ENCODE results near the gene ELOA.
A peak's percentile ranks its signal among the peaks of the same experiment; 100 is the strongest.
"Not testable (repeated sequence)": the region's sequence is repeated elsewhere in the genome, so short reads cannot be mapped to it uniquely, and the experiment has no call there.

ELOA gene

DNA sequence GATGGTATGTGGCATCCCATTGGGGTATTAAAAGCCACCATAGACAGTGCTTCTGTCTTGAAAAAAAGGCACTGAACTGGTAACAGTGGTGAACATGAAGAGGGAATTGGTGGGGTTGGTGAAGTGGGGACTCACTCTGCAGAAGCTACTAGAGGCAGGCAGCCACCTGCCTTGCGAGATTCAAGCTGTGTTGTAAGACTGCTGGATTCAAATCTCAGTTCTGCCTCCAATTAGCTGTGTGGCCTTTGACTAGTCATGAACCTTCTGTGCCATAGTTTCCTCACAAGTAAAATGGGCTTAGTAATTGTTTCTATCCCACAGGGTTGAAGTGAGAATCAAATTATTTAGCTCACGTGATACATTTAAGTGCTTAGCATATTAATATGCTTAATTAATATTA is 16.6 kb upstream of the ELOA start:
- no peak overlapping the region for H3K27ac Mint-ChIP-seq
- H3K4me3 Mint-ChIP-seq: no peak overlapping the region
- H3K27me3 Mint-ChIP-seq (ENCODE audit: low read depth, poor library complexity): no peaks in the 10 kb centered on the region
- H3K36me3 Mint-ChIP-seq (ENCODE audit: low read depth): peaks cover 9% of the 10 kb centered on the region
- no peak for DNase-seq
- TF ChIP-seq, protein P1, sequence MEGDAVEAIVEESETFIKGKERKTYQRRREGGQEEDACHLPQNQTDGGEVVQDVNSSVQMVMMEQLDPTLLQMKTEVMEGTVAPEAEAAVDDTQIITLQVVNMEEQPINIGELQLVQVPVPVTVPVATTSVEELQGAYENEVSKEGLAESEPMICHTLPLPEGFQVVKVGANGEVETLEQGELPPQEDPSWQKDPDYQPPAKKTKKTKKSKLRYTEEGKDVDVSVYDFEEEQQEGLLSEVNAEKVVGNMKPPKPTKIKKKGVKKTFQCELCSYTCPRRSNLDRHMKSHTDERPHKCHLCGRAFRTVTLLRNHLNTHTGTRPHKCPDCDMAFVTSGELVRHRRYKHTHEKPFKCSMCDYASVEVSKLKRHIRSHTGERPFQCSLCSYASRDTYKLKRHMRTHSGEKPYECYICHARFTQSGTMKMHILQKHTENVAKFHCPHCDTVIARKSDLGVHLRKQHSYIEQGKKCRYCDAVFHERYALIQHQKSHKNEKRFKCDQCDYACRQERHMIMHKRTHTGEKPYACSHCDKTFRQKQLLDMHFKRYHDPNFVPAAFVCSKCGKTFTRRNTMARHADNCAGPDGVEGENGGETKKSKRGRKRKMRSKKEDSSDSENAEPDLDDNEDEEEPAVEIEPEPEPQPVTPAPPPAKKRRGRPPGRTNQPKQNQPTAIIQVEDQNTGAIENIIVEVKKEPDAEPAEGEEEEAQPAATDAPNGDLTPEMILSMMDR (IDR thresholded peaks at IDR 0.05): no peak
- H3K9me3 Mint-ChIP-seq: no peaks in the 10 kb centered on the region
- H3K4me1 Mint-ChIP-seq: peaks cover 15% of the 10 kb centered on the region

DNA sequence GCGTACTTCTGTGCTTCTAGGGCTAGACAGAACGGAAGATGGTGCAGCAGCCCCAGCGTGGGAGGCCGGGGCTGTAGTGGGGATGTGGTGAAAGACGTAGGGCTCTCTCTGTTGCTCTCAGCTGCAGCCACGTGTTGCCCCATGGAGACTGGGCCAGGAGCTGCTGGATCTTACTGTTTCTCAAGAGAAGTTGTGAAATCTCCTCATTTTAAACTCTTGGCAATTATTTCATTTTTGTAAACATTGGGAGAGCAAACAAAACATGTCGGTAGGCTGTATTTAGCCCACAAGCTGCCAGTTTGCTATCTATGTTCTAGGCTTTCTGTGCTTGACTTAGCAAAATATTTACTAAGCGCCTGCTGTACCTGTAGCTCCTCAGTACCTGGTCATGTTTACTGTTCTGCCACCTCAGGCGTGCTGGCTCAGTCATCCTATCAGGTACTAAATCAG is 15.9 kb upstream of the ELOA start:
- H3K27me3 Mint-ChIP-seq (ENCODE audit: low read depth, poor library complexity): no peaks in the 10 kb centered on the region
- H3K36me3 Mint-ChIP-seq (ENCODE audit: low read depth): peaks cover 15% of the 10 kb centered on the region
- H3K9me3 Mint-ChIP-seq: no peaks in the 10 kb centered on the region
- no peak for DNase-seq
- TF ChIP-seq, protein P1 (IDR thresholded peaks at IDR 0.05): no peak
- H3K4me3 Mint-ChIP-seq: no peak overlapping the region
- peaks cover 15% of the 10 kb centered on the region for H3K4me1 Mint-ChIP-seq
- no peak overlapping the region for H3K27ac Mint-ChIP-seq

DNA sequence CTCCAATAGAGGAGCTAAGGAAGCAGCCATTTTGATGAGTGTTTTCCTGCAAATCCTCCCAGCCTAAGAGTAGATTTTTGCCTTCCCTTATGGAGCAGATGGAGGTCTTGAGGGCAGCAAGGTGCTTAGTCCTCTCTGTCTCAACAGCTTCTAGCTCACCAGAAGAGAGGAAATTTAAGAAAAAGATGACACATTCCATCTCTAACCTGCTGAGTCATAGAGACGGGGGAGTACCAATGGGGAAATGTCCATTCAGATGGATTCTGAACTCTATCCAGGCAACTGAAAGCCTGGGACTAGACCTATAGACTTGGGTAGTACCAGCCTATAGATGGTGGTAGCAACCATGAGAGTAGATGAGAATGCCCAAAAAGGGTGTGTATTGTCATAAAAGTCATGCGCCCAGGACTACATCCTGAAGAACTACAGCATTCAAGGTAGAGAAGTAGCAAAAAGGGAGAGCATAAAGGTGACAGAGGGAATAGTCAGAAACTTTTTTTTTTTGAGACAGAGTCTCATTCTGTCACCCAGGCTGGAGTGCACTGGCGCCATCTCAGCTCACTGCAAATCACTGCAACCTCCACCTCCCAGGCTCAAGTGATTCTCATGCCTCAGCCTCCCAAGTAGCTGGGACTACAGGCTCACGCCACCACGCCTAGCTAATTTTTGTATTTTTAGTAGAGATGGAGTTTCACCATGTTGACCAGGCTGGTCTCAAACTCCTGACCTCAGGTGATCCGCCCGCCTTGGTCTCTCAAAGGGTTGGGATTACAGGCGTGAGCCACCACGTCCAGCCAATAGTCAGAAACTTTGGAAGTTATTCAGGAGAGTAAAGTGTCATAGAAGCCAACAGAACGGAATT is 10.7 kb upstream of the ELOA start:
- H3K4me3 Mint-ChIP-seq: no peak overlapping the region
- no peaks in the 10 kb centered on the region for H3K9me3 Mint-ChIP-seq
- H3K27me3 Mint-ChIP-seq (ENCODE audit: low read depth, poor library complexity): no peaks in the 10 kb centered on the region
- DNase-seq: no peak
- TF ChIP-seq, protein P1 (IDR thresholded peaks at IDR 0.05): no peak
- H3K36me3 Mint-ChIP-seq (ENCODE audit: low read depth): peaks cover 24% of the 10 kb centered on the region
- peaks cover 13% of the 10 kb centered on the region for H3K4me1 Mint-ChIP-seq
- no peak overlapping the region for H3K27ac Mint-ChIP-seq

DNA sequence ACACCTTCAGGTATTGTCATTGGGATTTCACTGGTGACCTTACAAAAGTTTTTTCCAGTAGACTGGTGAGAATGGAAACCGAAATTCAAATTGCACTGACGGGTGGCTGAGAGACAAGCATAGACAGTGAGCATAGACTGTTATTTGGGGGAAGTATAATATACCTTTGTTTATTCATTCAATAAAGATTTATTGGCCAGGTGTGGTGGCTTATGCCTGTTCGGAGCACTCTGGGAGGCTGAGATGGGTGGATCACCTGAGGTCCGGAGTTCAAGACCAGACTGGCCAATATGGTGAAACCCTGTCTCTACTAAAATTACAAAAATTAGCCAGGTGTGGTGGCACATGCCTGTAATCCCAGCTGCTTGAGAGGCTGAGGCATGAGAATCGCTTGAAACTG is 10.0 kb upstream of the ELOA start:
- not testable (repeated sequence) for DNase-seq; H3K9me3 Mint-ChIP-seq; H3K4me3 Mint-ChIP-seq; H3K27ac Mint-ChIP-seq; H3K27me3 Mint-ChIP-seq (ENCODE audit: low read depth, poor library complexity); H3K4me1 Mint-ChIP-seq
- peaks cover 24% of the 10 kb centered on the region for H3K36me3 Mint-ChIP-seq (ENCODE audit: low read depth)

DNA sequence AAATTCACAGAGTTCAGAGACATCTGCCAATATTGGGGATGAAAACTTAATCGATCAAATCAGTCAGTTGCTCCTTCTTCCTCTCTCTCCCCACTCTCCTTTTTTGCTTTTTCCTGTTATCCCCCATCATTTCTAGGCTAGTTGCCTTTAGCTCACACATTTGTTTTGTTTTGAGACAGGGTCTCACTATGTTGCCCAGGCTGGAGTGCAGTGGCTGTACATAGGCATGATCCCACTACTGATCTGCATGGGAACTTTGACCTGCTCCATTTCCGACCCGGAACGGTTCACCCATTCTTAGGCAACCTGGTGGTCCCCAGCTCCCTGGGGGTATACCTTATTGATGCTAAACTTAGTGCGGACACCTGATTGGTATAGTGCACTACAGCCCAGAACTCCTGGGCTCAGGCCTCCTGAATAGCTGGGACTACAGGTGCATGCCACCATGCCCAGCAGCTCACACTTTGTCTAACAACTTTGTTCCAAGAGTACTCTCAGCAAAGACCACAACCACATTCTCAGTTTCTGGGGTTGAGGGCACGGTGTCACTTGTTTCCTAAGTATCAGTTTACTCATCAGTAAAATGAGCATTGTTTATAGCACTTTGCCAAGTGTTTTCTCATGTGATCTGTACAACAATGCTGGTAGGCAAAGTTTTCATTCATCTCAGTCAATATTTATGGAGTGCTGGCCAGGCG is 6.7 kb upstream of the ELOA start:
- Mint-ChIP-seq H3K27me3 (ENCODE audit: low read depth, poor library complexity) (no peaks in the 10 kb centered on the region), H3K27ac (no peak overlapping the region)
- TF ChIP-seq, protein P1 (IDR thresholded peaks at IDR 0.05): no peak

DNA sequence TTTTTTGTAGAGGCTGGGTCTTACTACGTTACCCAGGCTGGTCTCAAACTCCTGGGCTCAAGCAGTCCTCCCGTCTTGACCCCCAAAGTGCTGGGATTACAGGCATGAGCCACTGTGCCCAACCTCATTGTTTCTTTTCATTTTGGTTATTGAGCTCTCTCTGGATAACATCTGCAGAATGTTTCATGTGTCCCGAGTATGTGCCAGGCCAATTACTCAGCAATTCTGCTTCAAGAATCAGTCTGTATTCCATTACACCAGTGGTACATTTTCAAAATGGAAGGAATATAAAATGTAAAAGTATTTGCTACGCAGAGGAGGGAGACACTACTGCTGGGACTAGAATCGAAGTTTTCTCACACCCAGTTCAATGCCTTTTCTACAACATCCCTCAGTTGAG is 1.7 kb upstream of the ELOA start:
- Mint-ChIP-seq H3K27ac (peak overlapping the region; percentile 48), H3K4me1 (peaks cover 34% of the 10 kb centered on the region), H3K36me3 (ENCODE audit: low read depth) (peaks cover 11% of the 10 kb centered on the region), H3K27me3 (ENCODE audit: low read depth, poor library complexity) (no peaks in the 10 kb centered on the region), H3K9me3 (no peaks in the 10 kb centered on the region), H3K4me3 (peak overlapping the region; percentile 86)
- TF ChIP-seq, protein P1 (IDR thresholded peaks at IDR 0.05): no peak
- DNase-seq: no peak

More for the DNA sequence above, 6.7 kb upstream of the ELOA start:
- Mint-ChIP-seq H3K4me3 (no peak overlapping the region), H3K9me3 (no peaks in the 10 kb centered on the region), H3K36me3 (ENCODE audit: low read depth) (peaks cover 20% of the 10 kb centered on the region), H3K4me1 (no peaks in the 10 kb centered on the region)
- no peak for DNase-seq
